Breast epithelium (tissue), 4 donors: Measurements from ENCODE around the gene CERT1. TPM values are rescaled to one million over a fixed set of nuclear protein-coding genes. Genes with fewer than 3 reads are reported as not detected.
"Not testable (repeated sequence)": the region's sequence is repeated elsewhere in the genome, so short reads cannot be mapped to it uniquely, and the experiment has no call there.

Experiments
- DNase-seq, 2 donors: peaks; one replicate each; pipeline ENCODE4 v3.0.0-alpha.2; 2019; ENCODE audit warnings: low spot score in 2 of 2
- H3K27ac ChIP-seq, 2 donors: fragments of 200-600 bp; sonication (generic) in 1 of 2; one replicate each; pipeline ENCODE4 v1.5.1; 2016 to 2019; ENCODE audit warnings: mild to moderate bottlenecking in 1 of 2
- H3K27me3 ChIP-seq, 2 donors: fragments of 200-600 bp; sonication (generic) in 1 of 2; one replicate each; pipeline versions ENCODE4 v1.5.1 to v1.6.0; 2017 to 2019; ENCODE audit warnings: control low read depth in 1 of 2, mild to moderate bottlenecking in 1 of 2
- H3K36me3 ChIP-seq: fragments of 200-600 bp; one replicate; pipeline ENCODE4 v1.5.1; 2019
- H3K4me1 ChIP-seq, 2 donors: fragments of 200-600 bp; sonication (generic); one replicate each; pipeline ENCODE4 v1.5.1; 2016 to 2019; ENCODE audit warnings: control low read depth in 1 of 2
- H3K4me3 ChIP-seq, 3 donors: fragments of 200-600 bp; sonication (generic); 1 replicate in 2 of 3; 2 replicates in 1 of 3; pipeline ENCODE4 v1.5.1; 2016 to 2019; ENCODE audit warnings: mild to moderate bottlenecking in 3 of 3, moderate library complexity in 2 of 3
- H3K9me3 ChIP-seq, 2 donors: fragments of 200-600 bp; sonication (generic) in 1 of 2; one replicate each; pipeline ENCODE4 v1.5.1; 2016 to 2019; ENCODE audit warnings: control low read depth in 1 of 2
- CTCF ChIP-seq, 3 donors: fragments of 450-650 bp; IDR thresholded peaks; one replicate each; pipeline ENCODE4 v1.5.1; 2016 to 2017; ENCODE audit warnings: antibody characterized with exemption in 3 of 3, mild to moderate bottlenecking in 3 of 3, moderate library complexity in 3 of 3
- POLR2A ChIP-seq: fragments of 450-650 bp; IDR thresholded peaks from one replicate; pipeline ENCODE4 v1.6.1; 2016; ENCODE audit warnings: antibody characterized with exemption, mild to moderate bottlenecking, moderate library complexity
- POLR2AphosphoS5 ChIP-seq, 3 donors: sonication (generic); formaldehyde crosslinking; IDR thresholded peaks; one replicate each; pipeline ENCODE4 v1.6.1; 2017; ENCODE audit warnings: antibody characterized with exemption in 3 of 3
- intact Hi-C: fragments of 100-400 bp; cut with DNase I; formaldehyde crosslinking; loops from one replicate; pipeline ENCODE4 v1.15.1; 2023; ENCODE audit warnings: low total_unique reads
- total RNA-seq, 3 donors: library from RNA; depleted of rRNA; stranded (reverse); fragments of >200 nt; gene quantifications; one replicate each; pipeline ENCODE4 v1.1.0, GENCODE V29; 2016

Gene CERT1
- total RNA-seq, 3 donors from 2014 or later: 37.7 to 84.0 (median 42.1) TPM

GRCh38 chr5:75337366-75338021 is 173.9 kb downstream of the CERT1 start:
- Histone ChIP-seq H3K27ac (peak overlapping the region; percentile 94 to 98), H3K27me3 (no peaks in the 10 kb centered on the region), H3K9me3 (no peaks in the 10 kb centered on the region), H3K4me1 (peaks cover 0 to 6% of the 10 kb centered on the region in 2 donors), H3K36me3 (no peaks in the 10 kb centered on the region), H3K4me3 (peak overlapping the region; percentile 81 to 93 (median 85))
- TF ChIP-seq CTCF (IDR thresholded peaks at IDR 0.05): no peak
- TF ChIP-seq POLR2AphosphoS5 (IDR thresholded peaks at IDR 0.05): no peak
- no peak for TF ChIP-seq POLR2A
- intact Hi-C loops: loop anchor here (2.0 kb wide), 1 partner anchor 197 kb away; no protein-coding TSS in a partner anchor
- DNase-seq: peak; percentile 28 to 53

- H3K4me1 ChIP-seq: peaks cover 0 to 6% of the 10 kb centered on the region in 2 donors
- H3K27me3 ChIP-seq: no peaks in the 10 kb centered on the region
- no peaks in the 10 kb centered on the region for H3K36me3 ChIP-seq
- peak; percentile 9 for TF ChIP-seq POLR2A
- TF ChIP-seq CTCF (IDR thresholded peaks at IDR 0.05): no peak
- TF ChIP-seq POLR2AphosphoS5 (IDR thresholded peaks at IDR 0.05): peak; percentile 65 to 89 (median 67)
- no peaks in the 10 kb centered on the region for H3K9me3 ChIP-seq
- H3K4me3 ChIP-seq: peak within 1 kb of the TSS; percentile 81 to 93 (median 85)
- H3K27ac ChIP-seq: peak within 1 kb of the TSS; percentile 94 to 98
- peak; percentile 99 for DNase-seq
- intact Hi-C loops: loop anchor here (2.0 kb wide), 1 partner anchor 198 kb away; no protein-coding TSS in a partner anchor
Observed at GRCh38 chr5:75336615-75337336, 174.7 kb downstream of the CERT1 start, which contains the start of gene HMGCR. TSS of gene HMGCR (plus strand) at chr5:75337220. CDS start at chr5:75342606, 5,386 bp downstream.

GRCh38 chr5:75335952-75336614 is 175.3 kb downstream of the CERT1 start:
- Histone ChIP-seq H3K9me3 (no peaks in the 10 kb centered on the region), H3K27ac (peak overlapping the region; percentile 94 to 98), H3K27me3 (no peaks in the 10 kb centered on the region), H3K36me3 (no peaks in the 10 kb centered on the region), H3K4me3 (peak overlapping the region; percentile 81 to 93 (median 85)), H3K4me1 (peaks cover 0 to 6% of the 10 kb centered on the region in 2 donors)
- TF ChIP-seq CTCF (IDR thresholded peaks at IDR 0.05): peak; percentile 49 to 68 (median 57)
- no peak for TF ChIP-seq POLR2AphosphoS5 (IDR thresholded peaks at IDR 0.05)
- intact Hi-C loops: loop anchor here (2.0 kb wide), 1 partner anchor 199 kb away; no protein-coding TSS in a partner anchor
- peak in 1 of 2 donors; percentile 24 for DNase-seq

- no peaks in the 10 kb centered on the region for H3K36me3 ChIP-seq
- no peak for TF ChIP-seq POLR2A
- H3K4me3 ChIP-seq: no peak overlapping the region
- no peak overlapping the region for H3K27ac ChIP-seq
- intact Hi-C loops: no loop called here
- no peak for DNase-seq
- H3K4me1 ChIP-seq: peaks cover 0 to 6% of the 10 kb centered on the region in 2 donors
- H3K27me3 ChIP-seq: no peaks in the 10 kb centered on the region
- H3K9me3 ChIP-seq: no peaks in the 10 kb centered on the region
Observed at GRCh38 chr5:75335486-75335885, 175.9 kb downstream of the CERT1 start.

- H3K27me3 ChIP-seq, H3K4me3 ChIP-seq, intact Hi-C loops, H3K4me1 ChIP-seq, H3K9me3 ChIP-seq, H3K27ac ChIP-seq, DNase-seq, H3K36me3 ChIP-seq: not testable (repeated sequence)
Observed at GRCh38 chr5:75334413-75334812, 177.0 kb downstream of the CERT1 start.

- DNase-seq, H3K36me3 ChIP-seq, H3K27ac ChIP-seq, H3K9me3 ChIP-seq, H3K4me1 ChIP-seq, H3K27me3 ChIP-seq, H3K4me3 ChIP-seq, intact Hi-C loops: not testable (repeated sequence)
Observed at GRCh38 chr5:75333759-75334158, 177.7 kb downstream of the CERT1 start.
